Ramos (cell line): ENCODE data around the gene SLC16A12.
"Not testable (repeated sequence)": the region's sequence is repeated elsewhere in the genome, so short reads cannot be mapped to it uniquely, and the experiment has no call there.

ENCODE experiments used
- in situ Hi-C: fragments of 300-500 bp; cut with MboI; formaldehyde crosslinking; loops from one replicate; pipeline ENCODE4 v1.14.3; 2022; ENCODE audit warnings: low sequenced_read_pairs; ENCODE audit not compliant: unreplicated experiment

Gene SLC16A12

DNA sequence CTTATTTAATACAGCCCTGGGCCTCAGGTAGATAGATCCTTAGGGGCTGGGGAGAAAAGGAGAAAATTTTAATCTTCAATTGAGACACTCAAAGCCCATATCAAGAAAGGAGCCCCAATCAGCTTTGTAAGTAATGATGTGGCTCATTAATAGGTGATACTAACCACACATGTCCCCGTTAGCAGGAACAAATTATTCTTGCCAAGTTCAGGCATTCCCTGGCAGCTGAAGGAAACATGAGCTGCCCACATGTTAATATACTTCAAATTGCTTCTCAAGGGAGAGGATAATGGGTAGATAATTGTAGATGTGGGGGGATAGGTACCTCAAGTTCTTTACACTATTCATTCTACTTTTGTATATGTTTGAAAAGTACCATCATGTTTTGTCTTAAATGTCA lies 106.5 kb downstream of the SLC16A12 start:
- in situ Hi-C loops, result no loop called here

DNA sequence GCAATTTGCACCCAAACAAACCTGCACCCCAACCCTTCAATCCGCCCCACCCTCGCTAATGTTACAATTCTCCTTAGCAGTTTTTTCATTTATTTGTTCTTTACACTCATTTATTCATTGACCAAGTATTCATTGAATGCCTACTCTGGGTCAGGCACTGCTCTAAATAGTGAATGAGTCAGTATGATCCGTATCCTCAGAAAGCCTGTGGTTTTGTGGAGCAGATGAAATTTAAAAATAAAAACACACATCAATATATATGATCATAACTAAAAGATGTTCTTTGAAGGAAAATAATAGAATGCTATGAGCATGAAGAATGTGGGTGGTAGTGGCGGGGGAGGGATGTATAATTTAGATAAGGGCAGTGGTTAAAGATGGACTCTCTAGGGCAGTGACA lies 107.8 kb downstream of the SLC16A12 start:
- in situ Hi-C loops, result no loop called here

DNA sequence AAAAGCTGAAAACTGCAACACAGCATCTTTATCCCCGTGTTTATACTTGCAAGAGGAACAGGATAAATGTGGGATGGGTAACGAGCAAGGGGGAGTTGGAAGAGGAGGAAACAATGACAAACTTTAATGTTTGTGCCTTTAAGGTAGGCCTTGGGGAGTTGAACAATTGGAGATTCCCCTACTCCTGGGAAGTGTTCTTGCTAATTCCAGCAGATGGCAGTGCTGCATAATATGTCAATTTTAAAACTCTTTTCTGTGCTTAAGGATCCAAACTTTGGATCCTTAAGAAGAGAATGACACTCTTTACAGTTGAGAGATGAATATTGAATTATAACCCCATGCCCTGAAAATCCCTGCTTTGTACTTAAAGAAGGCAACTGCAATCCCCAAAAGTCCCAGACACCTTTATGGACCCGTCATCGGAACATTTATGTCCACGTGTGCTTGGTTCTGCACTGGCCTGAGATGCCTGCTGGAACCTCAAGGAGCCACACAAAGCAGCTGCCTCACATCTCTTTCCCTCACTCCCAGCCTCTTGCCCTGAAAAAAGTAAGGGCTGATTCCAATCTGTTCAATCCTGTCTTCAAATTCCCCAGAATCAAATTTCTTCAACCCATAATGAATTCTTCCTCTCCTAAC lies 109.0 kb downstream of the SLC16A12 start:
- in situ Hi-C loops, result no loop called here

DNA sequence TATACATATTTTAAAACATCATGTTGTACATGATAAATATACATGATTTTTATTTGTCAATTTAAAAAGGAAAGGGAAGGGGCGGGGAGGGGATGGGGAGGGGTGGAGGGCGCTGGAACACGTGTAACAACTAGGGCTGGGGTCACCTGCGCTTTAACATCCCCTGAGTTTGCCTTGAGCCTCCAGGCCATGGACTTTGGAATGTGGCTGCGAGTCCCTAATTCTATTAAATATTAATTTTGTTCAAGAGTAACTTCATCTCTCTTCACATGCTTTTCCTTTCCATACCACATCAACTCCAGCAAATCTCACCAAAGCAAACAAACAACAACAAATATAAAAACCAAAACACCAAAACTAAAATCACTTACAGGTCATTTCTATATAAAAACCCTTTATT lies 110.4 kb downstream of the SLC16A12 start:
- in situ Hi-C loops, result no loop called here

DNA sequence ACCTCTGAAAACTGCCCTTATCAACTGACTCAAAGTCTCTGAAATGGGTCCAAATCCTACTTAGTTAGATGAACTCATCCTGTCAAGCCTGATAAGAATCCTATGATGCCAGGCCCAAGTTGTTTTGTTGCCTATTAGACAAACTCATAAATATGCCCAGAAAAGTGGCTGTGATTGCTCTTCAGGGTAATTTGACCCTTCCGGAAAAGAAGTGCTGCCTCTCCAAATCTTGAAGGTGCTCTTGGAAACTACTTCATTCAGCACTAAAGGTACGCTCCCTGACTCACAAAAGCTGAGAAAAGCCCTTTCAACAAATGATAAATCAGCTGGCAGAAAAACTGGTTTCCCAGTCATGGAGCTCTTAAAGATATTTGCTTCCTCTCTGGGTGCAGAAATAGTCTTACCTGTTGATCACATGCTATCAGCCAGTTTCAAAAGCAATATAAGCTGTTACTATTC lies 114.3 kb downstream of the SLC16A12 start:
- in situ Hi-C loops, result no loop called here

DNA sequence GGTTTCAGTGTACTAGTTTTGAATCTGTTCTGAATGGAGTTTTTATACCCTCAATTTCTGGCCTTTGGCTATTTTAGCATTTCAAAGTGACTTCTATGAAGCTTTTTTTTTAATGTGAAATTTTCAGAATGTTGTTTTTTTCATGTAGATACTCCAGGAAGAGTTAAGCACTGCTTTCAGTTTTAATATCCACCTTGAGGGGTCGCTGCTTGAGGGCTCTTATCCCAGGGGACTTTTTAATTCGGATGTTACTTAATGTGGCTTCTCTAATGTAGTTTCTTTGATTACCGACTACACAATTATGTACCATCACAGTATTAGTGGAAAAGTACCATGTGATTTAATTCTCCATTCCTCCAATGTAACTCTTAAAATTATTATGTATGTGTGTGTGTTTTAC lies 115.8 kb downstream of the SLC16A12 start:
- in situ Hi-C loops, result no loop called here

DNA sequence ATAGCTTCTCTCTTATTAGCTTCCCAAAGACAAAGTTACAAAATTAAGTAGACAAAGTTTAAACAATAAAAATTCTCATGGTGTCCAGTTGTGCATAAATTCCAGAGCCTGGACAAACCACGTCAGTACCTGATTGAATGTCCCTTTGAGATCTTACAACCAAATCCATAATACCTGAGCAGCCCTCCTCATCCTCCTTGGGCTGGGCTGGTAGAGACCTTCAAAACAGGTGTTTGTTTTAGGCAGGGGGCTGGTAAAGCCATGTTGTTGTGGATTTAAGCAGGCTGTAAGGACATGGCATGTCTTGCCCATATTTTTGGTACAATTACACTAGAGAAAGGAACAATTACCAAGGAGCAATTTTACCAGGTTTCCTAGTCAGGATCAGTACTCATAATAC lies 118.9 kb downstream of the SLC16A12 start:
- in situ Hi-C loops, result no loop called here

DNA sequence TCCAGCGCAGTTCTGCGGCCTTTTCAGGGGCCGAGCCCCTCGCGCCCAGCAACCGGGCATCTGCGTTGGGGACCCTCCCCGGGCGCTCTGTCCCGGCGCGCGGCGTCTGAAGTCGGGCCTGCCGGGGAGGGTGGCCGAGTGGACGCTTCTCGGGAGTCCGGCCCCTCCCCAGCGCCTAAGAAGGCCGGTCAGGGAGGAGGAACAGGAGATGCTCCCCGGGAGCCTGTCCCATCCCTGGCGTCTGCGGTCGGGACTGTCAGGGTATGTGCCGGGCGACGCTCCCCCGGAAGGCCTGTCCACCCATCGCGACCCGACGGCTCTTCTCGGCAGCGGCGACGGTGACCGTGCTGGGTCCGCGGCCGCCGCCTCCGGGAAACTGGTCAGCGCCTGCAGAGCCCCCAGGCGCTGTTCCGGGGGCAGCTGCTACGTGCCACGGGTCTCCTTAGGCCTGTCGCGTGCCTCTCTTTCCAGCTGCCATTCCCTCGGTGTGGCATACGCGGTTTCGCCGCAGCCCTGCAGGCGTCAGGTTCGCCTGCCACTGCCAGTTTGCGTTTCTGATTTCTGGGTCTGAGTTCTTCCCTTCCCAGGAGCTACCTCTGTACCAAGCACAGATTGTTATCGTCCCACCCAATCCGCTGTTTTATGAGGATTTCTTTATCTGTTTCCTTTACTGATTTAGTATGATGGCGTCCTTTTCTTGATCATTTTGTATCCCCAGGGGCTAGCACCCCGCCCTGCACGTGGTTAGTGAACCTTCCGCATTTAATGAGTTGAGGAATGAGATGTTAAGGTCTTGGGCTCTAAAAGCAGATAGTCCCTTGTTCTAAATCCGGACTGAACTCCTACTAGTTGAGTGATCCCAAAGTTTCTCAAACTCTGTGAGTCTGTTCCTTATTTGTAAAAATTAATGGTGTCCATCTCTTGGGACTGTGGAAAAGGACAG lies 120.2 kb downstream of the SLC16A12 start:
- in situ Hi-C loops, result no loop called here

DNA sequence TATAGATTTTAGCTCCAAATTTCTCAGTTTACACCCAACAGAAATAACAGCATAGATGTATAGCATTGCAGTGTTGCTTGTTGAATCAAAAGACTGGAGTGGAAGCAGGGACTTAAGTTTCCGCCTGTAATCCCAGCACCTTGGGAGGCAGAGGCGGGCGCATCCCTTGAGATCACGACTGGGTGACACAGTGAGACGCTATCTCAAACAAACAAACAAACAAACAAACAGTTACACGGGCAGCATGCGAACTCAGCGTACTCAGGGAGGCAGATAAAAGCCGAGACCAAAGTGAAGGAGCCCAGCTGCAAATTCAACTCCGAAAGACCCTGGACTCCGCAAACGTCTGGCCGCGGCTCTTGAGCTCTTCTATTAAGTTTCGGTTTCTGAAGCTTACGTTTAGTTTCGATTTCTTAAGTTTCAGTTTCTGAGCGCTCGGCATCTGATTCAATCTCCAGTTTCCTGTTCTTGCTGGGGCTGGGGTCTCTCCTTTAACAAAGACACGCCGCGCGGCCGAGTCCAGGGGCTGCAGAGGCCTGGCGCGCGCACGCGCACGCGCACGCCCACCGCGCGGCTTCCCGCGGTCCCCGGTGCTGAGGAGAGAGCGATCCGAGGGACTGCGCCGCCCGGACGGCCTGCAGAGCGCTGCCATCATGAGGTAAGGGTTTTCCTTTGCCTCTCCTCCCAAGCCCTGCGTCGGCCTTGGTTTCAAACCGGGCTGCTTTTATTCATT lies 121.1 kb downstream of the SLC16A12 start, which contains the start of gene IFIT5:
IFIT5 (plus strand) TSS at position 423 of the 733 bp plus-strand sequence; CDS start at position 654, 231 bp downstream.
- in situ Hi-C loops, result no loop called here

DNA sequence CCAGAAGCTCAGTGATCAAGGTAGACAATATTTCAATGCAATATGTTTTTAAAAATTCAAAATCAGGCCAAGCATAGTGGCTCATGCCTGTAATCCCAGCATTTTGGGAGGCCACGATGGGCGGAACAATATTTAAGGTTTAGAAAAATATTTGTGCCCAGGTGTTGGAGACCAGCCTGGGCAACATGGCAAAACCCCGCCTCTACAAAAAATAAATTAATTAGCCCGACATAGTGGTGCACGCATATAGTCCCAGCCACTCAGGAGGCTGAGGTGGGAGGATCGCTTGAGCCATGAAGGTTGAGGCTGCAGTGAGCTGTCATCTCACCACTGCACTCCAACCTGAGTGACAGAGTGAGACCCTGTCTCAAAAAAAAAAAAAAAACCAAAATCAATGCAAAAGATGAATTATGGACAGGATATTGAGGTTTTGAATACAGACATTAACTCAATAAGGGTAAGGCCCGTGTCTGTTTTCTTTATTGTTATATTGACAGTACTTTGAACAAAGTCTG lies 121.9 kb downstream of the SLC16A12 start:
- in situ Hi-C loops, result no loop called here

DNA sequence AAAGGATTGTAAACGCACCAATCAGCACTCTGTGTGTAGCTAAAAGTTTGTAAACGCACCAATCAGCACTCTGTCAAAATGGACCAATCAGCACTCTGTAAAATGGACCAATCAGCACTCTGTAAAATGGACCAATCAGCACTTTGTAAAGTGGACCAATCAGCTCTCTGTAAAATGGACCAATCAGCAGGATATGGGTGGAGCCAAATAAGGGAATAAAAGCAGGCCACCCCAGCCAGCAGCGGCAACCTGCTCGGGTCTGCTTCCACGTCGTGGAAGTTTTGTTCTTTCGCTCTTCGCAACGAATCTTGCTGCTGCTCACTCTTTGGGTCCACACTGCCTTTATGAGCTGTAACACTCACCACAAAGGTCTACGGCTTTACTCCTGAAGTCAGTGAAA lies 123.1 kb downstream of the SLC16A12 start:
- in situ Hi-C loops, result not testable (repeated sequence)

DNA sequence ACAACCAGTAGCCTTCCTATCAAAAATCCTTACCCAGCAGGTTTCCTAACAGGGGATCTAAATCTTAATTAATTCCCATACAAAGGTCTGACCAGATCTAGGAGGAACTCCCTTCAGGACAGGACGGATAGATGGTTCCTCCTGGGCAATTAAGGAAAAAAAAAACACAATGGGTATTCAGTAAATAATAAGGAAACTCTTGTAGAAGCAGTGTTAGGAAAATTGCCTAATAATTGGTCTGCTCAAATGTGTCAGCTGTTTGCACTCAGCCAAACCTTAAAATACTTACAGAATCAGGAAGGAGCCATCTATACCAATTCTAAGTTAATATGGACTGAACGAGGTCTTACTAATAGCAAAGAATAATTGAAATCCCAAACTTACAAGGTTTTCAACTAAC lies 124.3 kb downstream of the SLC16A12 start:
- in situ Hi-C loops, result not testable (repeated sequence)

DNA sequence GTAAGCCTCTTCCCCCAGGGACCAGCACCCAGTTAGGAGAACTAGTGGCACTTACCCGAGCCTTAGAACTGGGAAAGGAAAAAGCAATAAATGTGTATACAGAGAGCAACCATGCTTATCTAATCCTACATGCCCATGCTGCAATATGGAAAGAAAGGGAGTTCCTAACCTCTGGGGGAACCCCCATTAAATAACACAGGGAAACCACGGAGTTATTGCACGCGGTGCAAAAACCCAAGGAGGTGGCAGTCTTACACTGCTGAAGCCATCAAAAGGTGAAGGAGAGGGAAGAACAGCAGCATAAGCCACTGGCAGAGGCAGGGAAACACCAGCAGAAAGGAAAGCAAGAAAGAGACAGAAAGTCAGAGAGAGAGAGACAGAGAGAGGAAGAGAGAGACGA lies 124.8 kb downstream of the SLC16A12 start:
- in situ Hi-C loops, result not testable (repeated sequence)

DNA sequence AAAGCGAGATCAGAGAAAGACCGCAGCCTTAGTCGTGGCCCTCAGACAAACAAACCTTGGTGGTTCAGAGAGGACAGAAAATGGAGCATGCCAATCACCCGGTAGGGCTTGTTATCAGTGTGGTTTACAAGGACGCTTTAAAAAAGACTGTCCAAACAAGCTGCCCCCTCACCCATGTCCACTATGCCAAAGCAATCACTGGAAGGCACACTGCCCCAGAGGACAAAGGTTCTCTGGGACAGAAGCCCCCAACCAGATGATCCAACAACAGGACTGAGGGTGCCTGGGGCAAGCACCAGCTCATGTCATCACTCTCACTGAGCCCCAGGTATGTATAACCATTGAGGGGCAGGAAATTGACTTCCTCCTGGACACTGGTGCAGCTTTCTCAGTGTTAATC lies 126.1 kb downstream of the SLC16A12 start:
- in situ Hi-C loops, result not testable (repeated sequence)

DNA sequence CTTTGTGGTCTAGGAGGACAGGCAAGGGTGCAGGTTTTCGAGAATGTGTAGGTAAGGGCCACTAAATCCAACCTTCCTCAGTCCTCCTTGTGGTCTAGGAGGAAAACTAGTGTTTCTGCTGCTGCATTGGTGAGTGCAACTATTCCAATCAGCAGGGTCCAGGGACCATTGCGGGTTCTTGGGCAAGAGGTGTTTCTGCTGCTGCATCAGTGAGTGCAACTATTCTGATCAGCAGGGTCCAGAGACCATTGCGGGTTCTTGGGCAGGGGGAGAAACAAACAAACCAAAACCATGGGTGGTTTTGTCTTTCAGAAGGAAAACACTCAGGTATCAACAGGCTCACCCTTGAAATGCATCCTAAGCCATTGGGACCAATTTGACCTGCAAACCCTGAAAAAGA lies 127.6 kb downstream of the SLC16A12 start:
- in situ Hi-C loops, result not testable (repeated sequence)

DNA sequence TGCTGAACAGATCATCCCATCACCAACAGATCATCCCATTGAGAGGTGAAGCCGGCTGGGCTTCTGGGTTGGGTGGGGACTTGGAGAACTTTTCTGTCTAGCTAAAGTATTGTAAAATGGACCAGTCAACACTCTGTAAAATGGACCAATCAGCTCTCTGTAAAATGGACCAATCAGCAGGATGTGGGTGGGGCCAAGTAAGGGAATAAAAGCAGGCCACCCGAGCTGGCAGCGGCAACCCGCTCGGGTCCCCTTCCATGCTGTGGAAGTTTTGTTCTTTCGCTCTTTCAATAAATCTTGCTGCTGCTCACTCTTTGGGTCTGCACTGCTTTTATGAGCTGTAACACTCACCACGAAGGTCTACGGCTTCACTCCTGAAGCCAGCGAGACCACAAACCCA lies 129.2 kb downstream of the SLC16A12 start:
- in situ Hi-C loops, result not testable (repeated sequence)

DNA sequence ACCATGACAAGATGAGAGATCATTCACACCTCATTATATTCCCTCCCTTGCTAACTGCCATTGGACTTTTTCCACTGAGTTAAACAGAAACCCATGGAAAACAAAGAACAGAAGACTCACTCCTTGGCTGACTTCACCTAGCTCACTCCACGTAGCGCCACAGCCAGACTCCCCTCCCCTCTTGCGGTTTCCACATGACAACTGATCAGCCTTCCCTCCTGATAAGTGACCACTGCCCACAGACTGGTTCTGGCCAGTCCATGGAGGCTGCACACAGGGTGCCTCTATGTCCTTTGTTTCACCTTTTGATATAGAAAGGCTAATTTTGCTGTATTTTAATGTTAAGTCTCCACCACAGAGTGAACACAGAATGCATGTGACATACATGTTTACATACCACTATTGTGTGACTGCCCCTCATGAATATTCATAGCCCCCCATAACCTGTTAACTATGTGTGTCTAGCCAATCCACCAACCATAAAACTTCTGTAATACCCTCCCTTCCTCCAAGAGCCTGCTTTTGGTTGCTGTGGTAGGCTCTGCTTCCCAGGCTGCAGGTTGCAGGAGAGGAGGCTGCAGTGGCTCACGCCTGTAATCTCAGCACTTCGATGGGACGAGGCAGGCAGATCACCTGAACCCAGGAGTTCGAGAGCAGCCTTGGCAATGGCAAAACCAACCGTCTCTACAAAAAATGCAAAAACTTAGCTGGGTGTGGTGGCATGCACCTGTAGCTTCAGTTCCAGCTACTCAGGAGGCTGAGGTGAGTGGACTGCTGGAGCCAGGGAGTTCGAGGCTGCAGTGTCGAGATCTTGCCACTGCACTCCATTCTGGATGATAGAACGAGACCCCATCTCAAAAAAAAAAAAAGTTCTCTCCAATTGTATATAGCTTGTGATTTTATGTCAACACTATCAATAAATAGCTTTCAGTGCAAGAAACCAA lies 131.0 kb downstream of the SLC16A12 start:
- in situ Hi-C loops, result no loop called here

DNA sequence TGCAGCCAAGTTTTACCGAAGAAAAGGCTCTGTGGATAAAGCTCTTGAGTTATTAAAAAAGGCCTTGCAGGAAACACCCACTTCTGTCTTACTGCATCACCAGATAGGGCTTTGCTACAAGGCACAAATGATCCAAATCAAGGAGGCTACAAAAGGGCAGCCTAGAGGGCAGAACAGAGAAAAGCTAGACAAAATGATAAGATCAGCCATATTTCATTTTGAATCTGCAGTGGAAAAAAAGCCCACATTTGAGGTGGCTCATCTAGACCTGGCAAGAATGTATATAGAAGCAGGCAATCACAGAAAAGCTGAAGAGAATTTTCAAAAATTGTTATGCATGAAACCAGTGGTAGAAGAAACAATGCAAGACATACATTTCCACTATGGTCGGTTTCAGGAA lies 132.4 kb downstream of the SLC16A12 start:
- in situ Hi-C loops, result no loop called here

DNA sequence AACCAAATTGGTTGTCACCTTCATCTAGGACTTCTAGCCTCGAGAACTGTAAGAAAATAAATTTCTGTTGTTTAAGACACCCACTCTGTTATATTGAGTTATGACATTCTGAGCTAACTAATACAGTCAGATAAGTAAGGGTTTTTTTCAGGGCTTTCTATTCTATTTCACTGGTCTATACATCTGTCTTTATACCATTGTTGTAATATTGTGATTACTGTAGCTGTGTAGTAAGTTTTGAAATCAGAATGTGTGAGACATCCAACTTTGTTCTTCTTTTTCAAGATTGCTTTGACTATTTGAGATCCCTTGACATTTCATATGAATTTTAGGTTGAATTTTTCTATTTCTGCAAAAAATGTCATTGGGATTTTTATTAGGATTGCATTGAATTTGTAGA lies 135.4 kb downstream of the SLC16A12 start:
- in situ Hi-C loops, result no loop called here
